Choroid plexus epithelial cell (primary cell): ENCODE results near the gene PLIN4.

Source experiments
- DNase-seq: peaks from one replicate; pipeline ENCODE4 v3.0.0-alpha.2; 2010; ENCODE audit warnings: low read depth
- H3K4me3 ChIP-seq: 2 replicates; pipeline ENCODE4 v1.5.1; 2011; ENCODE audit warnings: low read depth, mild to moderate bottlenecking, control low read depth, low read length, moderate library complexity
- CTCF ChIP-seq: conservative IDR thresholded peaks from 2 replicates; pipeline ENCODE4 v1.5.1; 2011; ENCODE audit warnings: low read depth, mild to moderate bottlenecking, control low read depth, inconsistent platforms, low read length, moderate library complexity

PLIN4 gene

GRCh38 chr19:4508698-4509097 lies 9.6 kb downstream of the PLIN4 start:
- TF ChIP-seq CTCF: no peak
- no peak for DNase-seq
- no peak overlapping the region for H3K4me3 ChIP-seq

GRCh38 chr19:4507804-4508203 lies 10.5 kb downstream of the PLIN4 start:
- H3K4me3 ChIP-seq: no peak overlapping the region
- TF ChIP-seq CTCF: no peak
- no peak for DNase-seq

- no peak for TF ChIP-seq CTCF
- no peak overlapping the region for H3K4me3 ChIP-seq
- DNase-seq: no peak
Observed at GRCh38 chr19:4507150-4507452, 11.2 kb downstream of the PLIN4 start.

- peak; percentile 69 for DNase-seq
- no peak for TF ChIP-seq CTCF
- H3K4me3 ChIP-seq: no peak overlapping the region
Observed at GRCh38 chr19:4506449-4507149, 11.7 kb downstream of the PLIN4 start.

- TF ChIP-seq CTCF: no peak
- no peak for DNase-seq
- no peak overlapping the region for H3K4me3 ChIP-seq
Observed at GRCh38 chr19:4505570-4506448, 12.5 kb downstream of the PLIN4 start.

- no peak for DNase-seq
- H3K4me3 ChIP-seq: no peak overlapping the region
- TF ChIP-seq CTCF: no peak
Observed at GRCh38 chr19:4504891-4505569, 13.3 kb downstream of the PLIN4 start.
